Endodermal cell (in vitro differentiated cells): ENCODE results near the gene TGFBR3L. TPM values are rescaled to one million over a fixed set of nuclear protein-coding genes. Genes with fewer than 3 reads are reported as not detected.

Experiments used
- DNase-seq: peaks from one replicate; pipeline ENCODE4 v3.0.0-alpha.2; 2017
- H3K27ac ChIP-seq: 2 replicates; pipeline ENCODE4 v1.5.1; 2013; ENCODE audit warnings: mild to moderate bottlenecking, low read depth, low read length, moderate library complexity
- H3K27me3 ChIP-seq: 2 replicates; pipeline ENCODE4 v1.6.1; 2013; ENCODE audit warnings: mild to moderate bottlenecking, low read length, moderate library complexity; ENCODE audit not compliant: insufficient read depth, control insufficient read depth, poor library complexity, severe bottlenecking
- H3K36me3 ChIP-seq: 2 replicates; pipeline ENCODE4 v1.7.0; 2013; ENCODE audit warnings: mild to moderate bottlenecking, low read length, moderate library complexity; ENCODE audit not compliant: control insufficient read depth, insufficient read depth
- H3K4me1 ChIP-seq: one replicate; pipeline ENCODE4 v1.7.0; 2013; ENCODE audit warnings: low read length; ENCODE audit not compliant: control insufficient read depth, insufficient read depth
- H3K4me3 ChIP-seq: 2 replicates; pipeline ENCODE4 v1.5.1; 2013; ENCODE audit warnings: mild to moderate bottlenecking, low read length, moderate library complexity
- H3K9ac ChIP-seq: 2 replicates; pipeline ENCODE4 v1.6.1; 2013; ENCODE audit warnings: mild to moderate bottlenecking, low read length, moderate library complexity; ENCODE audit not compliant: poor library complexity, severe bottlenecking; ENCODE audit errors: extremely low read depth
- H3K9me3 ChIP-seq: 2 replicates; pipeline ENCODE4 v1.6.1; 2013; ENCODE audit warnings: mild to moderate bottlenecking, low read length, moderate library complexity; ENCODE audit not compliant: control insufficient read depth
- H3K27ac Mint-ChIP-seq: 2 replicates; pipeline ENCODE4 v1.8.0; 2020; ENCODE audit warnings: mixed read lengths
- H3K27me3 Mint-ChIP-seq: 2 replicates; pipeline ENCODE4 v1.8.0; 2021; ENCODE audit warnings: mild to moderate bottlenecking, mixed read lengths; ENCODE audit not compliant: insufficient read depth
- H3K36me3 Mint-ChIP-seq: 2 replicates; pipeline ENCODE4 v1.8.0; 2020; ENCODE audit warnings: low read depth, mixed read lengths
- H3K4me1 Mint-ChIP-seq: 2 replicates; pipeline ENCODE4 v1.8.0; 2020; ENCODE audit warnings: mixed read lengths
- H3K4me3 Mint-ChIP-seq: 2 replicates; pipeline ENCODE4 v1.8.0; 2020; ENCODE audit warnings: mild to moderate bottlenecking, moderate library complexity, mixed read lengths
- H3K9me3 Mint-ChIP-seq: 2 replicates; pipeline ENCODE4 v1.8.0; 2020; ENCODE audit warnings: mild to moderate bottlenecking, mixed read lengths
- CTCF ChIP-seq: fragments of 200-600 bp; sonication (generic); conservative IDR thresholded peaks from 2 replicates; pipeline ENCODE4 v1.5.0; 2021; ENCODE audit warnings: antibody characterized with exemption, mild to moderate bottlenecking
- WGBS, 2 experiments: methylation state at CpG; one replicate each; pipeline versions ENCODE4 v1.1.5 to v1.1.7; 2013; ENCODE audit warnings: missing lambda C conversion rate in 2 of 2, mixed read lengths in 1 of 2; ENCODE audit not compliant: insufficient coverage in 1 of 2, insufficient read length in 1 of 2; 5-methylcytosine and 5-hydroxymethylcytosine counted together
- total RNA-seq, 2 donors: library from RNA; stranded (reverse); fragmentation: NEBNext Ultra II Directional in 1 of 2; extraction: Animal tissue kit (Norgen Biotek cat#: 25700) in 1 of 2; gene quantifications; 2 replicates in 1 of 2; 3 replicates in 1 of 2; pipeline ENCODE4 v1.2.1, GENCODE V29; 2021

Gene TGFBR3L
- total RNA-seq, 2 donors from 2014 or later, result 0.84 to 2.2 TPM

DNA sequence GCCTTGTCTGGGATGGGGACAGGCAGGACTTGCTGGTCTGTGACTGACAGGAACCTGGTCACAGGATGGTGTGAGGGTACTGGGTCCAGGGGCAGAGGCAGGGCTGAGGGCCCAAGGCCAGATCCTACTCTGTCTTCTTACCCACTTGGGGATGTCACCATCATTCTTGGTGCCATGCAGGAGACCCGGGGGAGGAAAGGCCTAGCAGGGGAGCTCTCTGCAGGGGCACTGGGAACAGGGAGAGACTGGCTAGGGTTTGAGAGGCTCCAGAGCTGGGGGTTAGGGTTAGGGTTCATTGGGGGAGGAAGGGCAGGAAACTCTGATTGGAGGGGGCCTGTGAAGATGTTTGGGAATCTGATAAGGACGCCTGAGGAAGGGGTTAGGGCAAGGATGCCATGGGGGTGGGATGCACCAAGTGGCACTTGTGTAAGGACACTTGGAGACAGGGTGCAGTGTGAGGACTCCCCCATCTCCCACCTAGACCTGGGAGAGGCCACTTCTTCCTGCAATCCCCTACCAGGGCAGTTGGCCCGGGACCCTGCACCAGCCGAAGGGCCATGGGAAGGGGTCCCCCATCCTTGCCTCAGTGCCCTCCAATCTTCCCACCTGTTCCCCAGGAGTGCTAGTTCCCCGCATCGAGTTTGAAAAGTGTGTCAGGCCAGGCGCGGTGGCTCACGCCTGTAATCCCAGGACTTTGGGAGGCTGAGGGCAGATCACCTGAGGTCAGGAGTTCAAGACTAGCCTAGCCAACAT is 47.4 kb upstream of the TGFBR3L start:
- Histone ChIP-seq H3K27me3 (peaks cover 47% of the 10 kb centered on the region), H3K4me1 (no peaks in the 10 kb centered on the region), H3K9ac (no peak overlapping the region), H3K9me3 (no peaks in the 10 kb centered on the region), H3K4me3 (no peak overlapping the region), H3K27ac (no peak overlapping the region), H3K36me3 (no peaks in the 10 kb centered on the region)
- no peak for DNase-seq
- TF ChIP-seq CTCF, result no peak
- Mint-ChIP-seq H3K27ac (no peak overlapping the region), H3K9me3 (peaks cover 1% of the 10 kb centered on the region), H3K4me1 (peaks cover 3% of the 10 kb centered on the region), H3K36me3 (no peaks in the 10 kb centered on the region), H3K27me3 (peaks cover 75% of the 10 kb centered on the region), H3K4me3 (no peak overlapping the region)
- WGBS, 2 experiments, result 86 to 93% methylated on average over 6 to 9 of the region's 9 CpGs

DNA sequence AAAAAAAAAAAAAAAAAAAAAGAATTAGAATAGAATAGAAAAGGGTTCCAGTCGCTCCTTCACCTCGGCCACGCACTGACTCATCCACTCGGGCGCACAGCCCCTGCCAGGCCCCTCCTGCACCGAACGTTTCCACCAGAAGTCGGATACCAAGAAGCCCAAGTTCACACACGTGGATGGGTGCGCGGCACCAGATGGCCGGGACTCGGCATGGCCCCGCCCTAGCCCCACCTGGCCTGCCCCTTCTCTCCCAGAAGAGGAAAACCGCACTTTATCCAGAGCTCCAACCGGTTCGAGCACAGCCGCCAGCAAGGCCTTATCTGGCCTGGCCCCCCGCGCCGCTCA is 46.3 kb upstream of the TGFBR3L start:
- DNase-seq, result no peak
- no peak overlapping the region for H3K4me3 ChIP-seq
- peaks cover 52% of the 10 kb centered on the region for H3K27me3 ChIP-seq
- H3K4me1 Mint-ChIP-seq, result peaks cover 3% of the 10 kb centered on the region
- H3K27me3 Mint-ChIP-seq, result peaks cover 75% of the 10 kb centered on the region
- no peak overlapping the region for H3K27ac Mint-ChIP-seq
- H3K9me3 ChIP-seq, result no peaks in the 10 kb centered on the region
- peak overlapping the region; percentile 42 for H3K4me3 Mint-ChIP-seq
- no peaks in the 10 kb centered on the region for H3K36me3 ChIP-seq
- H3K4me1 ChIP-seq, result no peaks in the 10 kb centered on the region
- no peaks in the 10 kb centered on the region for H3K36me3 Mint-ChIP-seq
- TF ChIP-seq CTCF, result no peak
- H3K9me3 Mint-ChIP-seq, result peaks cover 1% of the 10 kb centered on the region
- H3K27ac ChIP-seq, result no peak overlapping the region
- WGBS, 2 experiments, result 66 to 90% methylated on average over 17 to 21 of the region's 21 CpGs
- no peak overlapping the region for H3K9ac ChIP-seq

DNA sequence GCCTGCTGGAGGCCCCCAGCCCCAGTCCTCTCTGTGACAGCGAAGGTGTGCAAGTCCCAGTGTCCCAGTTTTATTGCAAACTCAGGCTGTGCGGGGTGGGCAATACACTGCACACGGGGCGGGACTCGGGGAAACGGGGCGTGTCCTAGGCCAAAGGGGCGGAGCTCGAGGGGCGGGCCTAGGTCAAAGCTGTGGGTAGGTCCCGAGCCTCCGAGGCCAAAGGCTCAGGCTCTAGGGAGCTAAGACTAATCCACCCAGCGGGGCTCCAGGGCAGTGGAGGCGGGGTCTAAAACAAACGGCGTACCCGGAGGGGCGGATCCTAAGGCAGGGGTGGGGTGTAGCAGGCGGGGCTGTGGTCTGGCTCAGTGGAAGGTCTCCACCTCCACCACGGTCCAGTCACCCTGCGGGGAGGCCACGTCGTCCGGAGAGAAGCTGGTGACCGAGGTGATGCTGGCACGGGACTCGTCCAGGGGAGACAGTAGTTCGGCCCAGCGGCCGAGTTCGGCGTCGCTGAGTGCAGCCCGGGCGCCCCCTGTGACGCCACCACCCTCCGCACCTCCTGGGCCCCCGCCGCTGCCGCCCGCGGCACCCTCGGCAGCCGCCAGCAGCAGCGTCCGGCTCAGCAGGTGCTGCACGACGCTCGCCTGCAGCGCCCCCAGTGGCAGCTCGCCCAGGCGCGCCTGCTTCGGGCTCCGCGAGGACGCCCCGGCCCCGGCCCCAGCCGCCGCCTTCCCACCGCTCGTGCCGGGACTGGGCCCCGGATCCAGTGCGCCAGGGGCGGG is 45.8 kb upstream of the TGFBR3L start:
- H3K9ac ChIP-seq, result no peak overlapping the region
- Mint-ChIP-seq H3K27me3 (peaks cover 75% of the 10 kb centered on the region), H3K36me3 (no peaks in the 10 kb centered on the region), H3K4me3 (peak overlapping the region; percentile 42), H3K9me3 (peaks cover 1% of the 10 kb centered on the region), H3K4me1 (peaks cover 3% of the 10 kb centered on the region), H3K27ac (peak overlapping the region; percentile 74)
- H3K4me3 ChIP-seq, result no peak overlapping the region
- 27 to 50% methylated on average over 37 to 67 of the region's 67 CpGs for WGBS, 2 experiments
- no peaks in the 10 kb centered on the region for H3K4me1 ChIP-seq
- TF ChIP-seq CTCF, result peak; percentile 95
- H3K27me3 ChIP-seq, result peaks cover 52% of the 10 kb centered on the region
- H3K9me3 ChIP-seq, result no peaks in the 10 kb centered on the region
- H3K36me3 ChIP-seq, result no peaks in the 10 kb centered on the region
- peak; percentile 97 for DNase-seq
- no peak overlapping the region for H3K27ac ChIP-seq
